C4-2B (cell line): ENCODE results near the gene LCK.

Source experiments
- ZFX ChIP-seq: fragments of 450-650 bp; IDR thresholded peaks from 2 replicates; pipeline ENCODE4 v1.6.1; 2017
- TF ChIP-seq, protein P1 (sequence below): fragments of 450-650 bp; conservative IDR thresholded peaks from 2 replicates; pipeline ENCODE4 v1.5.1; 2017; ENCODE audit warnings: mild to moderate bottlenecking

DNA sequence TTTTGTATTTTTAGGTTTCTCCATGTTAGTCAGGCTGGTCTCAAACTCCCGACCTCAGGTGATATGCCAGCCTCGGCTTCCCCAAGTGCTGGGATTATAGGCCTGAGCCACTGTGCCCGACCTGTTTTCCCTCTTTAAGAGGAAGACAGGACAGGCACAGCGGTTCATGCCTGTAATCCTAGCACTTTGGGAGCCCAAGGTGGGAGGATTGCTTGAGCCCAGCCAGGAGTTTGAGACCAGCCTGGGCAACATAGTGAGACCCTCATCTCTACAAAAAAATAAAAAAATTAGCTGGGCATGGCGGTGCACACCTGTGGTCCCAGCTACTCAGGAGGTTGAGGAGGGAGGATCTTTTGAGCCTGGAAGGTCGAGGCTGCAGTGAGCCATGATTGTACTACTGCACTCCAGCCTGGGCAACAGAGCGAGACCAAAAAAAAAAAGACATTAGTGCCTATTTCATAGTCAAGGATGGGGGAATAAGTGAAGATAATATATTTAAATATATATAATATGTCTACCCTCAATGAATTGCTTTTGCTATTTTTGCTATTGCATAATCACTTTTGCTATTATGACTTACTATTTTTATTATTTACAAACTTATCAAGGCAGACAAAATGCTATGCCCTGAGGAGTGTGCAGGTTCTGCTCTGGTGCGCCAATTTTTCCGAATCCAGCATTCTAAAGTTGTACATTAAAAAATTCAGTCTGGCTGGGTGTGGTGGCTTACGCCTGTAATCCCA lies 67.2 kb downstream of the LCK start:
- TF ChIP-seq, protein P1, sequence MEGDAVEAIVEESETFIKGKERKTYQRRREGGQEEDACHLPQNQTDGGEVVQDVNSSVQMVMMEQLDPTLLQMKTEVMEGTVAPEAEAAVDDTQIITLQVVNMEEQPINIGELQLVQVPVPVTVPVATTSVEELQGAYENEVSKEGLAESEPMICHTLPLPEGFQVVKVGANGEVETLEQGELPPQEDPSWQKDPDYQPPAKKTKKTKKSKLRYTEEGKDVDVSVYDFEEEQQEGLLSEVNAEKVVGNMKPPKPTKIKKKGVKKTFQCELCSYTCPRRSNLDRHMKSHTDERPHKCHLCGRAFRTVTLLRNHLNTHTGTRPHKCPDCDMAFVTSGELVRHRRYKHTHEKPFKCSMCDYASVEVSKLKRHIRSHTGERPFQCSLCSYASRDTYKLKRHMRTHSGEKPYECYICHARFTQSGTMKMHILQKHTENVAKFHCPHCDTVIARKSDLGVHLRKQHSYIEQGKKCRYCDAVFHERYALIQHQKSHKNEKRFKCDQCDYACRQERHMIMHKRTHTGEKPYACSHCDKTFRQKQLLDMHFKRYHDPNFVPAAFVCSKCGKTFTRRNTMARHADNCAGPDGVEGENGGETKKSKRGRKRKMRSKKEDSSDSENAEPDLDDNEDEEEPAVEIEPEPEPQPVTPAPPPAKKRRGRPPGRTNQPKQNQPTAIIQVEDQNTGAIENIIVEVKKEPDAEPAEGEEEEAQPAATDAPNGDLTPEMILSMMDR, result no peak
- TF ChIP-seq ZFX, result no peak
